Stimulated activated CD4-positive, alpha-beta T cell treated with anti-CD3 and anti-CD28 coated beads, Interleukin-15, amount 100 ng/mL, for 48 hours (primary cell): ENCODE measurements around the gene CHRNB1.

Experiments
- DNase-seq, 2 donors: peaks; one replicate each; pipeline ENCODE4 v3.0.0-alpha.2; 2020; ENCODE audit warnings: low read depth in 2 of 2

The CHRNB1 gene

GRCh38 chr17:7484067-7484918 is 39.4 kb downstream of the CHRNB1 start, which contains the start of gene POLR2A:
Gene POLR2A (plus strand): TSS chr17:7484366.
- peak; percentile 94 to 95 for DNase-seq

- no peak for DNase-seq
Measured at GRCh38 chr17:7484919-7485377, 40.1 kb downstream of the CHRNB1 start.

GRCh38 chr17:7486181-7486580 is 41.3 kb downstream of the CHRNB1 start:
- no peak for DNase-seq

- no peak for DNase-seq
Measured at GRCh38 chr17:7490144-7490543, 45.3 kb downstream of the CHRNB1 start.

- no peak for DNase-seq
Measured at GRCh38 chr17:7491583-7491982, 46.7 kb downstream of the CHRNB1 start.

GRCh38 chr17:7493941-7494340 is 49.1 kb downstream of the CHRNB1 start:
- DNase-seq = no peak

GRCh38 chr17:7495906-7496434 is 51.1 kb downstream of the CHRNB1 start:
- DNase-seq = no peak

- DNase-seq = no peak
Measured at GRCh38 chr17:7496470-7497183, 51.8 kb downstream of the CHRNB1 start.

- no peak for DNase-seq
Measured at GRCh38 chr17:7497228-7497627, 52.4 kb downstream of the CHRNB1 start.

GRCh38 chr17:7497636-7498035 is 52.8 kb downstream of the CHRNB1 start:
- no peak for DNase-seq

- DNase-seq = no peak
Measured at GRCh38 chr17:7499161-7499560, 54.3 kb downstream of the CHRNB1 start.

GRCh38 chr17:7501729-7502128 is 56.9 kb downstream of the CHRNB1 start:
- no peak for DNase-seq

- DNase-seq = no peak
Measured at GRCh38 chr17:7502171-7502847, 57.4 kb downstream of the CHRNB1 start.

- no peak for DNase-seq
Measured at GRCh38 chr17:7502987-7503386, 58.1 kb downstream of the CHRNB1 start.

GRCh38 chr17:7503521-7503920 is 58.7 kb downstream of the CHRNB1 start:
- no peak for DNase-seq
